SK-N-SH treated with all-trans-retinoic acid at 6 μM for 48 hours (cell line): Measurements from ENCODE around the gene UBE2M.

Experiments used
- CREB5 ChIP-seq: fragments of 250-450 bp; sonication (Bioruptor Pico); IDR thresholded peaks from 2 replicates; pipeline ENCODE4 v1.5.1; 2020; ENCODE audit warnings: low read depth, mild to moderate bottlenecking, moderate library complexity
- CSRNP3 ChIP-seq: fragments of 250-450 bp; sonication (Bioruptor Pico); IDR thresholded peaks from 2 replicates; pipeline ENCODE4 v1.5.1; 2021; ENCODE audit warnings: mild to moderate bottlenecking, moderate library complexity
- GLIS3 ChIP-seq: fragments of 250-450 bp; sonication (Bioruptor Pico); IDR thresholded peaks from 2 replicates; pipeline ENCODE4 v1.5.0; 2020; ENCODE audit warnings: mild to moderate bottlenecking, moderate library complexity
- SNAI2 ChIP-seq: fragments of 250-450 bp; sonication (Bioruptor Pico); IDR thresholded peaks from 2 replicates; pipeline ENCODE4 v1.5.0; 2020; ENCODE audit warnings: mild to moderate bottlenecking, moderate library complexity
- TSHZ2 ChIP-seq: fragments of 250-450 bp; sonication (Bioruptor Pico); IDR thresholded peaks from 2 replicates; pipeline ENCODE4 v1.5.0; 2020; ENCODE audit warnings: mild to moderate bottlenecking, moderate library complexity

GRCh38 chr19:58529405-58529804, 29.0 kb downstream of the UBE2M start:
- no peak for TF ChIP-seq CREB5 (CRISPR knock-in tag)
- TF ChIP-seq GLIS3: no peak
- no peak for TF ChIP-seq SNAI2 (CRISPR knock-in tag)
- TF ChIP-seq TSHZ2 (CRISPR knock-in tag): no peak
- no peak for TF ChIP-seq CSRNP3
